CD4-positive, alpha-beta T cell treated with Interleukin-17A for 1 hour (primary cell): Measurements from ENCODE around the gene BHLHA15.

Experiments
- DNase-seq: peaks from one replicate; pipeline ENCODE4 v3.0.0-alpha.2; 2020

The BHLHA15 gene

GRCh38 chr7:98211221-98211675, at the start of gene BHLHA15:
Gene BHLHA15, plus strand, starts transcription at chr7:98211439. Its CDS starts 871 bp downstream, at chr7:98212310.
- DNase-seq = peak; percentile 29

GRCh38 chr7:98162758-98163157, 48.5 kb upstream of the BHLHA15 start:
- no peak for DNase-seq

- no peak for DNase-seq
These were observed 48.0 kb upstream of the BHLHA15 start for GRCh38 chr7:98163269-98163668.

GRCh38 chr7:98163704-98164494, 47.3 kb upstream of the BHLHA15 start:
- no peak for DNase-seq

DNA sequence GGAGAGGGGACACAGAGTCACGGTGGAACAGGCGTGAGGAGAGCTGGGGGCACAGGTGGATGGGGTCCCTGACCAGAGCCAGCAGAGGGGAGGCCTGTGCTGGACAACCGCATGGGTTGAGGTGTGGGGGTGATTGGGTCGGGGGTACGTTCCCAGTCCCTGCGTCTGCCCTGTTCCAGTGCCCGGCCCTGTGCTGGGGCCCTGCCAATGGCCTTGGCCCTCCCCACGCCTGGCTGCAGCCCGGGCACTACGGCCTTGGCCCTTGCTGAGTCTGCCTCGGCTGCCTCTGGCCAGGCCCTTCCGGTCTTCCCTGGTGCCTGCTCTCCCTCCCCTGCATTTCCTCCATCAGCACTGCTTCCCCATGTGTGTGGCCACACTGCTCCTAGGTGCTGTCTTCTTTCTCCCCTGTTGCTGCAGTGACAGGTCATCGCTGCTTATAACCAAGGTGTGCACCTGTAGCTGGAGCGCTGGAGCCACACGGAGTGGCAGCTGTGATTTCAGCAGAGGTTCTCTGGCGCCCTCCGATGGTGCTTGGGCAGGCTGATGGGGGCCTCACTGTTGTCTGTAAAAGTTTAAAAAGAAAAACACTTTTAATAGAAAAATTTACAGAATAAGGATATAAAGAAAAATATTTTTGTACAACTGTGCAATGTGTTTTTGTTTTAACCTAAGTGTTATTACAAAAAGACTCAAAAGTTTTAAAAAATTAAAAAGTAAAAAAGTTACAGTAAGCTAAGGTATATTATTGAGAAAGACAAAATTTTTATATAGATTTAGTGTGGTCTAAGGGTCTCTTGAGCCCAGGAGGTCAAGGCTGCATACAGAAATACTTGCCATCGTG, 45.2 kb upstream of the BHLHA15 start:
- peak; percentile 48 for DNase-seq

- no peak for DNase-seq
These were observed 44.6 kb upstream of the BHLHA15 start for GRCh38 chr7:98166668-98166970.

- DNase-seq = no peak
These were observed 43.6 kb upstream of the BHLHA15 start for GRCh38 chr7:98167653-98168052.

GRCh38 chr7:98168181-98168903, 42.9 kb upstream of the BHLHA15 start:
- DNase-seq = peak; percentile 79

GRCh38 chr7:98168904-98169621, 42.2 kb upstream of the BHLHA15 start:
- DNase-seq = no peak

DNA sequence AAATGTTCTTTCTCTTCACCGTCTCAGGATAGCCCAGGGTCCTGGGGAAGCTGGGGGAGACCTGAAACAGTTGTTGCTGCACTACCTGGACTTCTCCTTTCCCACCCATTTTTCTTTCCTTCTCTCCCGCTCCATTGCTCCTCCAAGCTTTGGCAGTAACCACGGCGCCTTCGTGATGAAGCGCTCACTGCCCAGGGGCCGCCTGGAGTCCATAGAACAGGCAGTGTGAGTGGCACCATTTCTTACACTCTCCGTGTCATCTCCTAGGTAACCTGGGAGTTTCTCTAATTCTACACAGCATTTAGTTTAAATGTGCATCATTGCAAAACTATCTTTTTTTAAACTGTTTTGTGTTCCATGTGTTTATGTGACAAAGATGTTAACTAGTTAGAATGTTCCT, 40.3 kb upstream of the BHLHA15 start:
- no peak for DNase-seq

DNA sequence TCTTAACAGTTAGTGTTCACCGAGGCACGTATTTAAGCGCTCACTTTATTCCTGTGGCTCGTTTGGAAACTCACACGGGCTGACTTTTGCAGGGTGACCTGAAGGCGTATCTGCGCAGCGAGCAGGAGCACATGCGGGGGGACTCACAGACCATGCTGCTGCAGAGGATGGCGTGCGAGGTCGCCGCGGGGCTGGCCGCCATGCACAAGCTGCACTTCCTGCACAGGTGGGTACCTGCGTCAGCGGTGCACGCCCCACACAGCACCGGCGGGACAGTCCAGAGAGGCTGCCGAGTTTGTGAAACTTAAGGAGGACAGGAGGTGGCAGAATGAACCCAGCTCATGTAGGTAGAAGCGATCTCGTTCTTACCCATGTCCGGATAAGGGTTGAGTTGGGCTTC, 39.8 kb upstream of the BHLHA15 start:
- no peak for DNase-seq

DNA sequence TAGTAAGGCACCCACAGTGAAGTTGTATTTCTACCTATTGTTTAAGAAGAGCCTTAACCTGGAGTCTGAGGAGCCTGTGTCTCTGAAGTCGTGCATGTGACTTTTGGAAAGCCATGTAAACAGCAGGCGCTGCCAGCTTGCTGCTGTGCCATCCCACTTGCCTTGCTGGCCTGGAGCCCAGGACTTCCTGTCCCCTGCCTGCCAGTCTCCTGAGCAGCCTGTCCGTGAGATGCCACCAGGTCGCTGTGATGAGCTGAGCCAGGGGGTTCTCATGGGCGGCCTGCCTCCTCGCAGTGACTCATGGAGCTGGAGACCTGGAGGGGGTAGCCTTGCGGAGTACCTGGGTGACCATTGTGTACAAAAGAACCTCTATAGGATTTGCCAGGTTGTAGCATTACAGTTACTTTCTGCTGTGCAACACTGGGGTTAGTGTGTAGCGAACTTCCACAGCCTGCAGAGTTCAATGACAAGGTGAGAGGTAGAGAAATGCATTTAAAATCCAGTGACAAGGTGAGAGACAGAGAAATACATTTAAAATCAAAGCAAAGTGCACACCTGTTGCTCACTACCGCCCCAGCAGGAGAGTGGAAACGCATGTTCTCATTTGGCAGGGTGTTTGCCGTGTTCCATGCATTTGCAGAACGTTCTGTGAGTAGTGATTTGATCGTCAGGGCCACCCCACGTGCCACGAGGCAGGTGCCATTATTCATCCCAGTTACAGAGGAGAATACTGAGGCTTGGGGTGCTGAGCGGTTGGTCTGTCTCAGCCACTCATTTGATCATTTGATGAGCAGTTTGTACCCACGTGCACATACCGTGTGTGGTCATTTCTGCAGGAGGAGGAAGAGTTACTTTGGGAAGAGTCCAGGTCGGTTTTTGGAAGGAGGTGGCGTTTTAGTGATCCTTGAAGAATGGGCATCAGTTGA, 36.6 kb upstream of the BHLHA15 start:
- no peak for DNase-seq

GRCh38 chr7:98175260-98175940, 35.8 kb upstream of the BHLHA15 start:
- no peak for DNase-seq

DNA sequence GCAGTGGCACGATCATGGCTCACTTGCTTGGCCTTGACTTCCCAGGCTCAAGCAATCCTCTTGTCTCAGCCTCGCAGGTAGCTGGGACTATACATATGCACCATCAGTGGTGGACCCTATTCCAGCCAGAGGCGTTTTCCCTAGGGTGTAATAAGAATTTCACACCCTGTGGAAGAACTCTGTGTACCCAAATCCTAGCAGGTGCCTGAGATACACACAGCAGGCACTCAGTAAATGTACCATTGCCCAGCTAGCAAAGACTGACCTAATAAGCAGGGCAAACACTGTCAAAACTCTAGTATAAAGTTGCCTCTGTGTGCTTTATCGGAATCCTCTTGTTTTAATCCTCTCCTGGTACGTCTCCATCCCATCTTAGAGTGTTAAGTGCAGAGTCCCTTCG, 33.7 kb upstream of the BHLHA15 start:
- DNase-seq = no peak

- DNase-seq = no peak
These were observed 32.9 kb upstream of the BHLHA15 start for GRCh38 chr7:98178321-98178720.

DNA sequence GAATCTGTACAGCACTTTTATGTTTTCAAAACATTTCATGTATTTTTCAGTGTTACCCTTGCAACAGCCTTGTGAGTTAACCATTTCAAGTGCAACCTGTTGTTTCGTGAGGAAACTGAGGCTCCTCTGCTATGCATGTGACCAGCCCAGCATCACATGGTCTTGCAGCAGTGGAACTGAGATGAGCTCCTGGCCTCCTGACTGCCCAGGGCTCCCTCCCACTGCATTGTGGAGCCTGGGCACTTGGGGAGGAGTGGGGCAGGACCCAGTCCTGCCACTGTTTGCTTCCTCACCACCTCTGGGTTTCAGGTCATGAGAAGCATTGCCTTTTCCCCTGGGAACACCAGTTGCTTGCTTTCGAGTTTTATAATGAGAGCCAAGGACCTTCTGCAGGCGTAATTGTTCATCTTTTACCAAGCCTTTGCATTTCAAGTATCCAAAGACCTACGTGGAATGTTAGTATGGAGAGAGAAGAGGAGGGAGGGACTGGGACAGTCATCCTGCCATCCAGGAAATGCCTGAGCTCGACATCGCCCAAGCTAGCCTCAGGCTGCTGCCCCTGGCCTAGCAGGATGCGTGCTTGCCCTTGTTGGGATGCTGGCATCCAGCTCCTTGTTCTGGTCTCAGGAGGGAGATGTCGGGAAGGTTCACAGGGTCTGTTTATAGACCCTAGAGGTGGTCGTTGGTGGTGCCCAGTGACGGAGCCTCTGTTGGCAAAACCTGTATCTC, 32.3 kb upstream of the BHLHA15 start:
- no peak for DNase-seq

GRCh38 chr7:98180751-98181150, 30.5 kb upstream of the BHLHA15 start:
- DNase-seq = no peak

DNA sequence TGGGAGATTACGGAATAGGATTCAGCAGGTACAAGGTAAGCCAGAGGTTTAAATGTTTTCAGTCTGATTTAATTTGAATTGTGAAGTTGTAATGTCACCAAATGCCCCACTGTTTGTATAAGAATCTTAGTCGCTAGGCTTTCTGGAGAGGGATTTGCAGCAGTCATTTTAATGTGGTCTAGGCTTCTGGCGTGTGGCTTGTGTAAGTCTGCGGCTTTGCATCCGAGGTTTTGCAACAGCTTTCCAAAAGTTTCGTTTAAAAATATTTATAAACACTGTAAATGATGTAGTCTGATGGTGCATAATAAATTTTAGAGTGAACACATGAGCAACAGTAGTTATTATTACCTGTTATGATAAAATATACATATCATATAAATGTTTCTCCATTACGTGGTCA, 26.1 kb upstream of the BHLHA15 start:
- no peak for DNase-seq

DNA sequence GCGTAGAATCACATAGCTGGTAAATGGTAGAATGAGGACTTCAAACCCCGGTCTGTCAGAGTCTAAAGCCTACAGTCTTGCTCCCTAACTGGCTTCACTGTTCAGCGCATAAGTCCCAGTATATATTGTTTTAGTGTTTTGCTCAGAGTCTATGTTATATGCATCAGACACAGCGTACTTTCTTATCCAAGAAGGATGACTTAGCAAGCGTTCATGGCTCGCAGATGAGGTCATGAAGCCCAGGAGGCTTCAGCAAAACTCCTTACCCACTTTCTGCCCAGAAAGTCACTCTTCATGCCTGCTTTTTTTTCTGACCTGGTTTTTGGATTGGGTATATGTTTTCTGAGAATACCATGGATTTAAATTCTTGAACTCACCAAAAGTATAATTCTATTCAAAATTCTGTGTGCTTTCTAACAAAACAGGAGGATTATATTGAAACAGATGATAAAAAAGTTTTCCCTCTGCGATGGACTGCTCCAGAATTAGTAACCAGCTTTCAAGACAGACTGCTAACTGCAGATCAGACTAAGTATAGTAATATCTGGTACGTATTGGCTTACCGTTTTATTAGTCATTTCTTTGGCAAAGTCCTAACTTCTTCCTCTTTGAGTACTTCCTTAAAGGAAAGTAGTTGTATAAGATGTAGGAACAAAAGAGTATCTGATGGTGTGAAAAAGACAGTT, 24.6 kb upstream of the BHLHA15 start:
- no peak for DNase-seq

- no peak for DNase-seq
These were observed 24.1 kb upstream of the BHLHA15 start for GRCh38 chr7:98187138-98187502.
